ENCODE data around the gene HES3.

HES3 gene

DNA sequence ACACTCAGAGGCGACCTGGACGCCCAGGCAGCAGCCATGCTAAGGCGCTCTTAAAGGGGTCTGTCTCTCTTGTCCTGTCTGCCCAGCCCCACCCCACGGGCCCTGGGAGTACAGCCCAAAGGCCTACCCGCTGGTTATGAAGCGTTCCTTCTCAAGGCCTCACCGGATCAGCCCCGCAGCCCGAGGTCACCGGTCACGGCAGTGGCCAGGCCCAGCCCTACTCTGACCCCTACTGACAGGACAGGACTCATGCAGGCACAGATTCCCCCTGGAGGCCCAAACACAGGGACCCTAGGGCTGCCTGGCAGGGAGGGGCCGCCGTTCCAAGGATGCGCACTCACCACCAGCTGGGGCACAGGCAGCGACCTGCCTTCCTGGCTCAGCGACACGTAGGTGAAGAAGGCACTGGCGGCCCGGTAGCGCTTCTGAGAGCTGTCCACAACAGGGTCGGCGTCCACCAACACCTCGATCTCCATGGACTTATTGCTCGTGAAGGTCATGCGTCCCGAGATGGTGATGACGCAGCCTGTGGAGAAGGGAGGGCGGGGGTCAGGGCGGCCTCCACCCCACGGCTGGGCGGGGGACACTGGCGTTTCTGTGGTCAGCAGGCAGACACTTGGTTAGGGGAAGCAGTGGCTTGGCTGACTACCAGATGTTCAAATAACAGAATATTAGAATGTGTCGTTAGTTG is 36.9 kb downstream of the HES3 start:
- DNase-seq (ENCODE audit: low spot score): peak; percentile 89

DNA sequence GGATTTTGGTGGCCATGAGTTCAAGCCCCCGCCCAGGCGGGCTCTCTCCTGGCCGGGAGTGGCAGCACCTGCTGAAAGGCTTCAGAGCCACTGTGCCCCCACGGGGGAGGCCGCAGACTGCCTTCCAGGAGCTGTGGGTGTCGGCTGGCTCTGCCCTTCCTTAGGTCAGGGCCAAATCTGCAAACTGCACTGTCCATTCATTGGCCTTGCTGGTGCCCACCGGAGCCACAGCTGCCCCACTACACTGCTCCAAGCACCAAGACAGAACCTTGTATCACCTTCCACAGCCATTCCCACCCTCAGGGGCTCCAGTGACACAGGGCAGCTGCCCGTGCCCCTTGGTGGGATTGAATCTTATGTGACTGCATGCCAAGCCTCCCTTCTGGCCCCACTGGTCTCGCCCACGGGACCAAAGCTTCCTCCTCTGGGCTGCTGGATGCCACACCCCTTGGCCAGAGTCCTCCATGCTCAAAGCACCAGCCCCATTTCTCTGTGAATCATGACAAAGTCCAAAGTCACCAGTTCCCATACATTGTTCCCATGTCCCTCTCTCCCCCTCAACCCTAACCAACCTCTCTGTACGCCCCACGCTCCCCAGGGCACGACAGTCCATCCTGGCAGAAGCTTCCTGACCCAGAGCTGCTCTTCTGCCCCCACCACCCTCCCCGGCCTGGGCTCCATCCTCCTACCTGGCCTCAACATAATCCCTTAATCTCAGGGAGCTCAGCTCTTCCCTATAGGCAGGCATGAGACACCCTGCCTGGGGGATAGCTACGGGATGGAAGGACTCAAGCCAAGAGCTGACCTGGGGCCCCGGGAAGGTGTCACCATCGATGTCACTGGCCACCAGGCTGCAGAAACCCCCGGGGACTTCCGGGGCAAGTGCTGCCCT is 37.8 kb downstream of the HES3 start:
- DNase-seq (ENCODE audit: low spot score): no peak

DNA sequence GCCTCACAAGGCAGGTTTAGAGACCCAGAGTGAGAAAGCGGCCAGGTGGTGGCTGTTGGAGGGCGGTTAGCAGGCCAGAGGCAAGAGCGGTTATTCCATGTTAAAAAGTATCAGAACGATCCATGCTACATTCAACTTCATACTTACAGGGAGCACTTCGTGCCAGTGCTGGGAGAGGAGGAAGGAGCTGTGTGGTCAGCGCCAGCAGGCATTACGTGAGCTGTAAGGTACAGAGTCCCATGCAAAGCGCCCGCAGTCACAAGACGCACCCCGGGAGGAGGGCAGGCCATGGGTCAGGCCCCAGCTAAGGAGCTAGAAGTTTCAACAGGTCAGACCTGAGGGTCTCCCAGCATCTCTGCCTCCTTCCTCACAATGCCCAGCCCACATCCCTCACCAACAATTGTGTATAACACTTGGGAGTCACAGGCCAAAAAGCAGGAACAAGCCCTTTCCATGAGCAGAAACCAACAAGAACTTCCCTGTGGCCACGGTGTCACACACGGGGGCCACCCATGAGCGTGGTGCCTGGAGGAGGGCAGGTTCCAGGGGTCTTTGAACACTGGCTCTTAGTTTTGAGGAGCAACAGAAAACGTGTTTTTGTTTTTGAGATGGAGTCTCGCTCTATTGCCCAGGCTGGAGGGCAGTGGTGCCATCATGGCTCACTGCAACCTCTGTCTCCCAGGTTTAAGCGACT is 38.7 kb downstream of the HES3 start:
- DNase-seq (ENCODE audit: low spot score): no peak

DNA sequence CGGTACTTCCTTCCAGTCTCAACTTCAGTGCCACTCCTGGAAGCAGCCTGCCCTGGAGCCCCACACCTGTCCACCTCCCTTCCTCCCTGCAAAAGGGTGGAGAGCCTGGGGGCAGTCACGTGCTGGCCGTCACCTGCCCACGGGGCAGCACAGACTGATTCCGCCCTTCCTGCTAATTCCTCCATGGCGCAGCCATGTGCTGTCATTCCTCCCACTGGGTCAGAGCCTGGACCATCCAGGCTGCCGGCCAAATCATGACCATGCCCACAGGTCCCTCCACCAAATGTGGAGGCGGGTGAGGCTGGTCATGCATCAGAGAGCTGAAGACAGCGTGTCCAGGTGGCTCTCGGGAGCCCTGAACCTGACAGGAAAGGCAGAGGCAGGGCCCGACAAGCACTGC is 41.4 kb downstream of the HES3 start:
- no peak for DNase-seq (ENCODE audit: low spot score)

DNA sequence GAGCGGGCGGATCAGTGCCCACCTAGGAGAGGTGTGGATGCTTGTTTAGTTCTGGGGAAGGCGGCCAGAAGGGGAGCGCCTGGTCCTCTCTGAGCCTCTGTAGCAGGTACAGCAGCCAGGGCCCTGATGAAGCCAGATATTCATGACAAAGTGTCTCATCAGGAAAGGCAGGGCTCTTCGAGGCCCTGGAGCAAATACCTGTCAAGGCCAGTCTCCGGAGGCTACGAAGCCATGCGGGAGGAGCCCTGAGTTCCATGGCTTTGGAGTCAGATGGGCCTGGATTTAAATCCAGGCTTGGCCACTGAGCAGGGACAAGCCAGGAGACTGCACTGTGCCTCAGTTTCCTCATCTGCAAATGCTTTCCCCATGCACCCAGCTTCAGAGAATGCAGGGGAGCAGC is 42.3 kb downstream of the HES3 start:
- DNase-seq (ENCODE audit: low spot score): no peak

DNA sequence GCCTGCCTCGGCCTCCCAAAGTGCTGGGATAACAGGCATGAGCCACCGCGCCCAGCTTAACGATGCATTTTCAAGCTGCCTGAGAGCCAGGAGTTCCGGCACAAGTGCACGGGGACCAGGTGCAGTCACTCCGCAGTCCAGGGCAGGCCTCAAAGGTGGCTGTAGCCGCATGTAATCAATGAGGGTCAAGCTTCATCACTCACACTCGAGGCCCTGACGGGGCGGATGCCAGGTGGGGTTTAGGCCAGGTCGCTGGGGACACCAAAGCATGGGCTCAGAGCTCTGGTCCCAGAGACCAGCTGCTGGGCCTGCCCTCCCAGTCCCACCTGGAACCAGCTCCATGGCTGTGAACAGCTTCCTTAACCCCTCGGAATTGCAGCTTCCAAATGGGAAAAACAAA is 43.0 kb downstream of the HES3 start:
- no peak for DNase-seq (ENCODE audit: low spot score)

DNA sequence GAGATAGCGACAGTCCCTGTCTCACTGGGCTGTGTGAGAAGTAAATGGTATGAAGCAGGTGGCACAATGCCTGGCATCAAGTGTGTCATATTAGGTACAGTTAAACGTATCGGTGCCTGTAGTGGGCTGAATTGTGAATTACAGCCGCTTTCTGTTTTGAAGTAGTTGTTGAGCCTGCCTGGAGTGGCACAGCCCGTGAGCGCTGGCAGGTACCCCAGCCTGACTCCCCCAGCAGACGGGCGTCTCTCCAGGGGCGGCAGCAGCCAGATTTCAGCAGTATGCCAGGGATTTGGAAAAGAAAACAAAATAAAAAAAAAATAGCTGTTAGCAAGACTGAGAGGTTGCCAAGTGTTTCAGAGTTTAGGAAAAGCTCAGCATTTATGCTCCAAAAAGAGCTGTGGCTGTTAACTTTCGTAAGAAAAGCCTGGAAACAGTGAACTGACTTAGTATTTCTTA is 43.5 kb downstream of the HES3 start:
- no peak for DNase-seq (ENCODE audit: low spot score)

DNA sequence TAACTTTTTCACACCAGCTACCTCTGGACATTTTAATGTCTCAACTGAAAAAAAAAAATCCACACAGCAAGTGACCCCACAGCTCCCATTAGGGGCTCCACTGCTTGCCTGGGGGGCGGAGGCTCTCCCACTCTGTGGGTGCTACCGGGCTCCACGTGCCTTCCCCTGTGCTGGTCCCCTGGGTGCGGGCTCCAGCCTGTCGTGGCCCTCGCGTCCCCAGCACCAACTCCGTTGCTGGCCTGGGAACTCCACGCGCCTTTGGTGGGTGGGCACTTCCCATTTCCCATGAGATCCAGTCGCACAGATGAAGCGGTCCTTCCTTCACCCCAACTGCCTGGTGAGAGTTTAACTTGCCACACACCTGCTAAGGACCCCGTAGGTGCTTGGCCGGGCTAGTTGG is 44.0 kb downstream of the HES3 start:
- DNase-seq (ENCODE audit: low spot score): no peak

DNA sequence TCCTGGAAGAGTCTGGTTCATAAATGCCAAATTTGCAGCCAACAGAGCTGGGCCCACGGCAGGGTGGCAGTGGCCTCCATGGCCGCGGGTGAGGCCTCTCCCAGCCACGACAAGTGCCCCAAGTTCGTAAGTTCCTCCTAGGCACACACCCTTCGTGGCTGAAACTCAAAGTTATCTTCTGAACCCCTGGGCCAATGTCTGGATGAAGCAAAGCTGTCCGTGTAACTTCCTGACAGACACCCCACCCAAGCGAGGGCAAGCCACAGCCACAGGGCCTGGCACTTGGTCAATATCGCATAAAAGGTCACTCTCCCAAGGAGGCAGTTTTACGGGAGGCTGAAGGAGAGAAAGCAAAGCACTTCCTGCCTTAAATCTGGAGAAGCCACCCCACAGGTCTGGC is 44.7 kb downstream of the HES3 start:
- no peak for DNase-seq (ENCODE audit: low spot score)

DNA sequence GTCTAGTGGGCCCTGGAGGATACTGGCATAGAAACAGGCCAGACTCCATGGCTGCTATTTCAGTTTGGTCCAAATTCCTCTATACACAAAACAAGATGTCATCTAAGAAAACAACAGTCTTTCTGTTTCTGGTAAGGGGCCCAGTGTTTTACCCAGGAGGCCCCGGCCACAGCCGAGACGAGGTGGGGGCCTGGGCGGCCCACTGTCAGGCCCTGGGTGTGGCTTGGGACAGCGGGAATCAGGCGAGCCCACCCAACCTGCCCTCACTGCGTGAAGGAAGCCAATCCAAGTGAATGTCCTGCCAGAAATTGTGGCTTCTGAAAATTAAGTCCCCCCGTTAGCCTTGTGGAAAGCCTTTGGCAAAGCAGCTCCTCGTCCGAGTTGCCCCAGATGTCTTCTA is 48.1 kb downstream of the HES3 start:
- no peak for DNase-seq (ENCODE audit: low spot score)

DNA sequence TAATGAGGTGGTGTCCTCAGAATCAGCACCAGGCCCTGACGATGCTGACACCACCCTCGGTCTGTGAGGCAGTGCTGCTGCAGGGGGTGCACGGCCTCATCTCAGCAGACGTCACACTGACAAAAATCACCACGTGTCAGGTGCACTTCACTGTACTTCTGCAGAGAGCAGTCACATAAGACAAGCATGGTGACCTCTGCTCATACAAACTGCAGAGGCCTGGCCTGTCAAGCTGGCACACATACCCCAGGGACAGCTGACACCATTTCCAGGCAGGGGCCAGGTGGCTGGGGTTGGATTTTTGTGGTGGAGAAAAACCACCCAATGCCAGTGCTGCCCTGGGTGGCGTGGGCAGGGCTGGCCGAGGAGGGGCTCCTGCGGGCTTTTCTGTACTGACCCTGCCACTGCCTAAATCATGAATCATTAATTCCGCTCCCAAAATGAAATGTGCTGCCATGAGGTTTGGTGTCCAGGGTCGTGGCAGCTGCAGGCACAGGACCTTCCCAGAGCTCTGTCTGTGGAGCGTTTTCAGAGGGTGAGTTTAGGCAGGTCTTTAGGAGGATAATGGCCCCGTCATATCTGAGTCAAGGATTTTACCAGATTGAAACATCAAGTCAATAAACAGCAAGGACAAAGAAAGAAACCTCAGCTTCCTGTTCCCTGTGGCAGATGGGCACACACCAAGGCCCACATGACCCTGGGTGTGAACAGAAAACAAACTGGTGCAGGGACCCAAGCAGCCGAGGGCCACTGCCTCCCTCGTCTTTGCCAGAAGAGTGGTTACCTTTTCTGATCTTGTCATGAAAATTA is 50.3 kb downstream of the HES3 start:
- no peak for DNase-seq (ENCODE audit: low spot score)

DNA sequence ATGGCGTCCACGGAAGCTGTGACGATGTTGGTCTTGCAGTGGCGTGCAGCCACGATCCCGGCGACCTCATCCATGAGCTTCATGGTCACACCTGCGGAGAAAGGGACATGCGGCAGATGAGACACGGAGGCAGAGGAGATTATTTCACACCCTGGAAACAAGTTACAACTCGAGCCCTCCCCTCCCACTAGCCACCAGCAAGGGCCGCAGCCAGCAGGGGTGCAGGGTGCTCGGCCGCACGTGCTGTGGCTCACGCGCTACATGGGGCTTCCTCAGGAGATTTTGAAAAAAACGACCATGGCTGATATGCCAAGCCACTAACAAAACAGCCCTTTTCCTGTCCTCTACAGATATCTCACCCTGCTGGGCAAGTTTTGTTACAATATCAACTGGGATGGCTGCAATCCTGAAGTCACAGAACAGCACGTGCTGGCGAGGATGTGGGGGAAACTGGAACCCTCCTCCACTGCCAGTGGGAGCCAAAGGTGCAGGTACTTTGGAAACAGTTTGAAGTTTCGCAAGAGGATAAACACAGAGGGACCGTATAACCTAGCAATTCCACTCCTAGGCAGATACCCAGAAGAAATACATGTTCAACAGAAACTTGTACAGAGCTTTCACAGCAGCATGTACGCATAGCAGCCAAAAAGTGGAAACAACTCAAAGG is 51.0 kb downstream of the HES3 start:
- DNase-seq (ENCODE audit: low spot score): no peak
